CD14-positive monocyte (primary cell): ENCODE results near the gene RUVBL1. TPM values are rescaled to one million over a fixed set of nuclear protein-coding genes. Genes with fewer than 3 reads are reported as not detected.

Experiments used
- DNase-seq, 3 donors: peaks; one replicate each; pipeline ENCODE4 v3.0.0-alpha.2; 2011 to 2022
- H2AFZ ChIP-seq: 2 replicates; pipeline ENCODE4 v1.6.0; 2012; ENCODE audit warnings: mild to moderate bottlenecking, low read depth, low read length, inconsistent platforms; ENCODE audit not compliant: insufficient read depth, poor library complexity, severe bottlenecking
- H3K27ac ChIP-seq, 2 donors: 1 replicate in 1 of 2; 2 replicates in 1 of 2; pipeline ENCODE4 v1.5.1; 2012 to 2013; ENCODE audit warnings: low read length in 2 of 2, control low read depth in 1 of 2, inconsistent platforms in 1 of 2, low read depth in 1 of 2, mild to moderate bottlenecking in 1 of 2
- H3K27me3 ChIP-seq, 2 donors: one replicate each; pipeline versions ENCODE4 v1.6.0 to v1.6.1; 2011 to 2013; ENCODE audit warnings: low read length in 2 of 2; ENCODE audit not compliant: control insufficient read depth in 2 of 2, insufficient read depth in 2 of 2
- H3K36me3 ChIP-seq, 2 donors: replicated peaks in 1 of 2; 1 replicate in 1 of 2; 2 replicates in 1 of 2; pipeline versions ENCODE4 v1.5.1 to v1.6.1; 2012 to 2013; ENCODE audit warnings: low read length in 2 of 2, control low read depth in 1 of 2, inconsistent platforms in 1 of 2, mild to moderate bottlenecking in 1 of 2; ENCODE audit not compliant: insufficient read depth in 2 of 2, control insufficient read depth in 1 of 2
- H3K4me1 ChIP-seq, 2 donors: 1 replicate in 1 of 2; 2 replicates in 1 of 2; pipeline versions ENCODE4 v1.5.1 to v1.6.1; 2012 to 2013; ENCODE audit warnings: low read length in 2 of 2, control low read depth in 1 of 2, inconsistent platforms in 1 of 2, mild to moderate bottlenecking in 1 of 2, moderate library complexity in 1 of 2; ENCODE audit not compliant: insufficient read depth in 2 of 2, control insufficient read depth in 1 of 2
- H3K4me2 ChIP-seq: replicated peaks from 2 replicates; pipeline ENCODE3; 2012; ENCODE audit warnings: low read length, moderate library complexity, mild to moderate bottlenecking; ENCODE audit not compliant: poor library complexity, severe bottlenecking; ENCODE audit errors: extremely low read depth
- H3K4me3 ChIP-seq, 3 experiments: fragments of 200-600 bp in 1 of 3; sonication (generic) in 1 of 3; replicated peaks in 1 of 3; 1 replicate in 2 of 3; 2 replicates in 1 of 3; pipeline ENCODE4 v1.5.1; 2011 to 2013; ENCODE audit warnings: low read length in 3 of 3, mild to moderate bottlenecking in 3 of 3, control low read depth in 2 of 3, low read depth in 2 of 3, inconsistent platforms in 1 of 3, moderate library complexity in 1 of 3
- H3K79me2 ChIP-seq: 2 replicates; pipeline ENCODE4 v1.6.0; 2012; ENCODE audit warnings: mild to moderate bottlenecking, control low read depth, inconsistent platforms, low read length, moderate library complexity; ENCODE audit not compliant: insufficient read depth
- H3K9ac ChIP-seq: 2 replicates; pipeline ENCODE4 v1.6.0; 2017; ENCODE audit warnings: low read length, mild to moderate bottlenecking; ENCODE audit not compliant: insufficient read depth, poor library complexity, severe bottlenecking
- H3K9me3 ChIP-seq, 2 donors: replicated peaks in 1 of 2; 1 replicate in 1 of 2; 2 replicates in 1 of 2; pipeline versions ENCODE4 v1.5.1 to v1.6.1; 2012 to 2013; ENCODE audit warnings: low read length in 2 of 2, control low read depth in 1 of 2; ENCODE audit not compliant: control insufficient read depth in 1 of 2, insufficient read depth in 1 of 2
- H4K20me1 ChIP-seq: 2 replicates; pipeline ENCODE4 v1.6.0; 2012; ENCODE audit warnings: mild to moderate bottlenecking, low read length, control low read depth, moderate library complexity; ENCODE audit not compliant: insufficient read depth
- H3K27ac Mint-ChIP-seq, 7 donors: one replicate each; pipeline ENCODE4 v1.8.0; 2020; ENCODE audit warnings: mild to moderate bottlenecking in 7 of 7, mixed read lengths in 7 of 7, moderate library complexity in 6 of 7, inconsistent platforms in 2 of 7
- H3K27me3 Mint-ChIP-seq, 3 donors: one replicate each; pipeline ENCODE4 v1.8.0; 2021 to 2022; ENCODE audit warnings: low read depth in 3 of 3, mild to moderate bottlenecking in 3 of 3, mixed read lengths in 3 of 3, moderate library complexity in 3 of 3, inconsistent platforms in 1 of 3
- H3K36me3 Mint-ChIP-seq, 2 donors: one replicate each; pipeline ENCODE4 v1.8.0; 2020; ENCODE audit warnings: mixed read lengths in 2 of 2, inconsistent platforms in 1 of 2, mild to moderate bottlenecking in 1 of 2
- H3K4me1 Mint-ChIP-seq: one replicate; pipeline ENCODE4 v1.8.0; 2020; ENCODE audit warnings: mild to moderate bottlenecking, mixed read lengths
- H3K4me3 Mint-ChIP-seq, 2 donors: one replicate each; pipeline ENCODE4 v1.8.0; 2020; ENCODE audit warnings: mild to moderate bottlenecking in 2 of 2, mixed read lengths in 2 of 2, moderate library complexity in 1 of 2
- H3K9me3 Mint-ChIP-seq, 7 donors: one replicate each; pipeline ENCODE4 v1.8.0; 2020 to 2022; ENCODE audit warnings: mixed read lengths in 7 of 7, mild to moderate bottlenecking in 6 of 7, moderate library complexity in 6 of 7, inconsistent platforms in 2 of 7
- WGBS: methylation state at CpG from one replicate; pipeline ENCODE4 v1.1.5; 2013; ENCODE audit warnings: missing lambda C conversion rate; ENCODE audit not compliant: insufficient coverage; 5-methylcytosine and 5-hydroxymethylcytosine counted together
- intact Hi-C, 2 donors: fragments of 100-400 bp; cut with micrococcal nuclease; formaldehyde crosslinking; loops; one replicate each; pipeline versions ENCODE4 v1.15.0 to v1.15.1; 2023
- polyA plus RNA-seq, 3 donors: library from polyadenylated mRNA; depleted of rRNA in 1 of 3; unstranded in 2 of 3; stranded (reverse) in 1 of 3; fragments of 300-500 nt in 2 of 3; fragments of >200 nt in 1 of 3; fragmentation: Illumina TruSeq in 2 of 3; gene quantifications; 1 replicate in 2 of 3; 2 replicates in 1 of 3; pipeline ENCODE4 v1.2.3, GENCODE V29; 2012 to 2021
- TF ChIP-seq, protein P1 (sequence below): fragments of 200-600 bp; IDR thresholded peaks from one replicate; pipeline ENCODE4 v1.8.0; 2022; ENCODE audit warnings: antibody characterized with exemption, mild to moderate bottlenecking

The RUVBL1 gene
- polyA plus RNA-seq, 3 donors: 11.0 to 16.2 (median 14.4) TPM

DNA sequence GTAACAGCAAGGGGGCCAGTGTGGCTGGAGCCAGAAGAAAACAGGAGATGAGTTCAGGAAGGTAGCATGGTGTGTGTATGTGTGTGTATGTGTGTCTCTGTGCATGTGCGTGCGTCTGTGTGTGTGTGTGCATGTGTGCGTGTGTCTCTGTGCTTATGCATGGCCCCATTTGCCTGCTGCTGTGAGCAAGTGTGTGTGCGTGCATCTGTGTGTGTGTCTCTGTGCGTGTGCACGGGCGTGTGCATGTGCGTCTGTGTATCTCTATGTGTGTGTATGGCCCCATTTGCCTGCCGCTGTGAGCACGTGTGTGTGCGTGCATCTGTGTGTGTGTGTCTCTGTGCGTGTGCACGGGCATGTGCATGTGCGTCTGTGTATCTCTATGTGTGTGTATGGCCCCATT, 22.6 kb upstream of the RUVBL1 start:
- Histone ChIP-seq H3K27me3 (no peaks in the 10 kb centered on the region), H3K4me1 (peaks cover 25 to 29% of the 10 kb centered on the region in 2 donors), H3K4me2 (no peak overlapping the region), H3K79me2 (no peaks in the 10 kb centered on the region), H2AFZ (peak overlapping the region; percentile 64), H3K4me3 (no peak overlapping the region), H3K27ac (no peak overlapping the region), H4K20me1 (no peaks in the 10 kb centered on the region), H3K9me3 (no peaks in the 10 kb centered on the region), H3K9ac (no peak overlapping the region), H3K36me3 (no peaks in the 10 kb centered on the region)
- DNase-seq: no peak
- Mint-ChIP-seq H3K4me1 (peaks cover 27% of the 10 kb centered on the region), H3K9me3 (peaks cover 0 to 2% (median 0%) of the 10 kb centered on the region in 7 donors), H3K27me3 (peaks cover 2 to 3% (median 3%) of the 10 kb centered on the region in 3 donors), H3K4me3 (no peak overlapping the region), H3K27ac (peak overlapping the region in 2 of 7 donors; percentile 65 to 74), H3K36me3 (no peaks in the 10 kb centered on the region)
- intact Hi-C loops: no loop called here
- over 99% methylated on average over 11 of the region's 14 CpGs for WGBS
- TF ChIP-seq, protein P1, sequence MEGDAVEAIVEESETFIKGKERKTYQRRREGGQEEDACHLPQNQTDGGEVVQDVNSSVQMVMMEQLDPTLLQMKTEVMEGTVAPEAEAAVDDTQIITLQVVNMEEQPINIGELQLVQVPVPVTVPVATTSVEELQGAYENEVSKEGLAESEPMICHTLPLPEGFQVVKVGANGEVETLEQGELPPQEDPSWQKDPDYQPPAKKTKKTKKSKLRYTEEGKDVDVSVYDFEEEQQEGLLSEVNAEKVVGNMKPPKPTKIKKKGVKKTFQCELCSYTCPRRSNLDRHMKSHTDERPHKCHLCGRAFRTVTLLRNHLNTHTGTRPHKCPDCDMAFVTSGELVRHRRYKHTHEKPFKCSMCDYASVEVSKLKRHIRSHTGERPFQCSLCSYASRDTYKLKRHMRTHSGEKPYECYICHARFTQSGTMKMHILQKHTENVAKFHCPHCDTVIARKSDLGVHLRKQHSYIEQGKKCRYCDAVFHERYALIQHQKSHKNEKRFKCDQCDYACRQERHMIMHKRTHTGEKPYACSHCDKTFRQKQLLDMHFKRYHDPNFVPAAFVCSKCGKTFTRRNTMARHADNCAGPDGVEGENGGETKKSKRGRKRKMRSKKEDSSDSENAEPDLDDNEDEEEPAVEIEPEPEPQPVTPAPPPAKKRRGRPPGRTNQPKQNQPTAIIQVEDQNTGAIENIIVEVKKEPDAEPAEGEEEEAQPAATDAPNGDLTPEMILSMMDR: no peak

DNA sequence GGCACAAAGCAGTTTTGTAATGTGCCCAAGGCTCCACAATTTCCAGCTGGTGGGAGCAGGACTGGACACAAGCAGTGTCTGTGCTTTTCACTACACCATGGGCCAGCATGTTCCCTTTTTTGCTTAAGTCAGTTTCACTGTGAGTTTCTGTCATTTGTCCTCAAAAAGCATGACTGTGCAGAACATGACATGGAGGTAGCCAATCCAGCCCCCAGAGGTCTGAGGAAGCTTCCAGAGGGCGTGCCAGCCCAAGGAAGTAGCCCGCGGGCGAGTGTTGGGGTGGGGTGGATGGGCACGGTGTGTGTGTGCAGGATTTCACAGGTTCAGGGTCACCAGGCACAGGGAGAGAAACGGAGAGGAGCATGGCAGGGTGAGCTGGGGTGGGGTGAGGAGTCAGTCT, 21.7 kb upstream of the RUVBL1 start:
- peaks cover 0 to 2% (median 0%) of the 10 kb centered on the region in 7 donors for H3K9me3 Mint-ChIP-seq
- Histone ChIP-seq H3K36me3 (no peaks in the 10 kb centered on the region), H4K20me1 (no peaks in the 10 kb centered on the region), H3K4me3 (peak overlapping the region; percentile 3 to 61 (median 10)), H3K27ac (peak overlapping the region; percentile 69 to 77), H2AFZ (peak overlapping the region; percentile 64), H3K9me3 (no peaks in the 10 kb centered on the region), H3K4me1 (peaks cover 25 to 29% of the 10 kb centered on the region in 2 donors), H3K27me3 (no peaks in the 10 kb centered on the region), H3K79me2 (no peaks in the 10 kb centered on the region), H3K4me2 (peak overlapping the region; percentile 72), H3K9ac (no peak overlapping the region)
- 0% methylated on average over 4 of the region's 6 CpGs for WGBS
- TF ChIP-seq, protein P1: no peak
- peak overlapping the region; percentile 87 to 98 (median 91) for H3K27ac Mint-ChIP-seq
- intact Hi-C loops: no loop called here
- peak; percentile 82 to 91 (median 88) for DNase-seq
- H3K27me3 Mint-ChIP-seq: peaks cover 2 to 4% (median 3%) of the 10 kb centered on the region in 3 donors
- peaks cover 27% of the 10 kb centered on the region for H3K4me1 Mint-ChIP-seq
- peak overlapping the region; percentile 76 to 93 for H3K4me3 Mint-ChIP-seq
- H3K36me3 Mint-ChIP-seq: no peaks in the 10 kb centered on the region
